Measurements from ENCODE around the gene SYNGAP1.

Gene SYNGAP1

DNA sequence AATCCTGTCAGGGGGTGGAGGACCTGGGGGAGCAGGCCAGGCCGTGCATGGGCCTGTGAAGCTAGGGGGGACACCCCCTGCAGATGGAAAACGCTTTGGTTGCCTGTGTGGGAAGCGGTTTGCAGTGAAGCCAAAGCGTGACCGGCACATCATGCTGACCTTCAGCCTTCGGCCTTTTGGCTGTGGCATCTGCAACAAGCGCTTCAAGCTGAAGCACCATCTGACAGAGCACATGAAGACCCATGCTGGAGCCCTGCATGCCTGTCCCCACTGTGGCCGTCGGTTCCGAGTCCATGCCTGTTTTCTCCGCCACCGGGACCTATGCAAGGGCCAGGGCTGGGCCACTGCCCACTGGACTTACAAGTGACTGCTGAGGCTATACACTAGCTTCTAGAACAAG, 36.3 kb downstream of the SYNGAP1 start:
- TF ChIP-seq TEAD4 (IDR thresholded peaks at IDR 0.05) (no peak), MAX (IDR thresholded peaks at IDR 0.05) (no peak), NFIC (IDR thresholded peaks at IDR 0.05) (no peak), TAF1 (IDR thresholded peaks at IDR 0.05; ENCODE audit: low read depth) (no peak), EGR1 (IDR thresholded peaks at IDR 0.05) (no peak), EP300 (IDR thresholded peaks at IDR 0.05; ENCODE audit: borderline replicate concordance) (no peak), ZBTB7A (IDR thresholded peaks at IDR 0.05; ENCODE audit: low read depth) (no peak)

GRCh38 chr6:33458676-33459075, 38.8 kb downstream of the SYNGAP1 start:
- TF ChIP-seq MAX (IDR thresholded peaks at IDR 0.05), result no peak
- TF ChIP-seq TAF1 (IDR thresholded peaks at IDR 0.05; ENCODE audit: low read depth), result no peak
- TF ChIP-seq EGR1 (IDR thresholded peaks at IDR 0.05), result no peak
- TF ChIP-seq USF1 (IDR thresholded peaks at IDR 0.05), result no peak
- no peak for TF ChIP-seq TEAD4 (IDR thresholded peaks at IDR 0.05)

GRCh38 chr6:33459226-33459625, 39.4 kb downstream of the SYNGAP1 start:
- TF ChIP-seq MAX (IDR thresholded peaks at IDR 0.05) (no peak), RAD21 (IDR thresholded peaks at IDR 0.05; ENCODE audit: low read depth) (no peak), CEBPB (IDR thresholded peaks at IDR 0.05) (no peak), EP300 (IDR thresholded peaks at IDR 0.05; ENCODE audit: borderline replicate concordance) (no peak), NFIC (IDR thresholded peaks at IDR 0.05) (no peak), TCF12 (IDR thresholded peaks at IDR 0.05; ENCODE audit: low read depth) (no peak), CREB1 (IDR thresholded peaks at IDR 0.05; ENCODE audit: low read depth) (no peak), EGR1 (IDR thresholded peaks at IDR 0.05) (no peak), TAF1 (IDR thresholded peaks at IDR 0.05; ENCODE audit: low read depth) (no peak), FOXM1 (IDR thresholded peaks at IDR 0.05; ENCODE audit: borderline replicate concordance, low read depth) (no peak), TEAD4 (IDR thresholded peaks at IDR 0.05) (no peak), ZBTB7A (IDR thresholded peaks at IDR 0.05; ENCODE audit: low read depth) (no peak)

- TF ChIP-seq YY1 (IDR thresholded peaks at IDR 0.05; ENCODE audit: low read depth) (no peak), TAF1 (IDR thresholded peaks at IDR 0.05; ENCODE audit: low read depth) (no peak), FOXM1 (IDR thresholded peaks at IDR 0.05; ENCODE audit: borderline replicate concordance, low read depth) (no peak), ZBTB7A (IDR thresholded peaks at IDR 0.05; ENCODE audit: low read depth) (no peak), EGR1 (IDR thresholded peaks at IDR 0.05) (no peak), EP300 (IDR thresholded peaks at IDR 0.05; ENCODE audit: borderline replicate concordance) (no peak), NFIC (IDR thresholded peaks at IDR 0.05) (no peak), TEAD4 (IDR thresholded peaks at IDR 0.05) (no peak), CREB1 (IDR thresholded peaks at IDR 0.05; ENCODE audit: low read depth) (no peak), MAX (IDR thresholded peaks at IDR 0.05) (no peak), RAD21 (IDR thresholded peaks at IDR 0.05; ENCODE audit: low read depth) (no peak), TCF12 (IDR thresholded peaks at IDR 0.05; ENCODE audit: low read depth) (no peak), USF1 (IDR thresholded peaks at IDR 0.05) (no peak), CEBPB (IDR thresholded peaks at IDR 0.05) (no peak)
- TF ChIP-seq, protein P1, sequence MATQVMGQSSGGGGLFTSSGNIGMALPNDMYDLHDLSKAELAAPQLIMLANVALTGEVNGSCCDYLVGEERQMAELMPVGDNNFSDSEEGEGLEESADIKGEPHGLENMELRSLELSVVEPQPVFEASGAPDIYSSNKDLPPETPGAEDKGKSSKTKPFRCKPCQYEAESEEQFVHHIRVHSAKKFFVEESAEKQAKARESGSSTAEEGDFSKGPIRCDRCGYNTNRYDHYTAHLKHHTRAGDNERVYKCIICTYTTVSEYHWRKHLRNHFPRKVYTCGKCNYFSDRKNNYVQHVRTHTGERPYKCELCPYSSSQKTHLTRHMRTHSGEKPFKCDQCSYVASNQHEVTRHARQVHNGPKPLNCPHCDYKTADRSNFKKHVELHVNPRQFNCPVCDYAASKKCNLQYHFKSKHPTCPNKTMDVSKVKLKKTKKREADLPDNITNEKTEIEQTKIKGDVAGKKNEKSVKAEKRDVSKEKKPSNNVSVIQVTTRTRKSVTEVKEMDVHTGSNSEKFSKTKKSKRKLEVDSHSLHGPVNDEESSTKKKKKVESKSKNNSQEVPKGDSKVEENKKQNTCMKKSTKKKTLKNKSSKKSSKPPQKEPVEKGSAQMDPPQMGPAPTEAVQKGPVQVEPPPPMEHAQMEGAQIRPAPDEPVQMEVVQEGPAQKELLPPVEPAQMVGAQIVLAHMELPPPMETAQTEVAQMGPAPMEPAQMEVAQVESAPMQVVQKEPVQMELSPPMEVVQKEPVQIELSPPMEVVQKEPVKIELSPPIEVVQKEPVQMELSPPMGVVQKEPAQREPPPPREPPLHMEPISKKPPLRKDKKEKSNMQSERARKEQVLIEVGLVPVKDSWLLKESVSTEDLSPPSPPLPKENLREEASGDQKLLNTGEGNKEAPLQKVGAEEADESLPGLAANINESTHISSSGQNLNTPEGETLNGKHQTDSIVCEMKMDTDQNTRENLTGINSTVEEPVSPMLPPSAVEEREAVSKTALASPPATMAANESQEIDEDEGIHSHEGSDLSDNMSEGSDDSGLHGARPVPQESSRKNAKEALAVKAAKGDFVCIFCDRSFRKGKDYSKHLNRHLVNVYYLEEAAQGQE (IDR thresholded peaks at IDR 0.05; ENCODE audit: low read depth), result no peak
Measured at GRCh38 chr6:33466075-33466735, 46.3 kb downstream of the SYNGAP1 start.

GRCh38 chr6:33467091-33467490, 47.2 kb downstream of the SYNGAP1 start:
- TF ChIP-seq NFIC (IDR thresholded peaks at IDR 0.05) (no peak), FOXM1 (IDR thresholded peaks at IDR 0.05; ENCODE audit: borderline replicate concordance, low read depth) (no peak), MAX (IDR thresholded peaks at IDR 0.05) (no peak), EGR1 (IDR thresholded peaks at IDR 0.05) (no peak), TCF12 (IDR thresholded peaks at IDR 0.05; ENCODE audit: low read depth) (no peak), ZBTB7A (IDR thresholded peaks at IDR 0.05; ENCODE audit: low read depth) (no peak), RAD21 (IDR thresholded peaks at IDR 0.05; ENCODE audit: low read depth) (no peak)

GRCh38 chr6:33469661-33470060, 49.8 kb downstream of the SYNGAP1 start:
- TF ChIP-seq MAX (IDR thresholded peaks at IDR 0.05) (no peak), TCF12 (IDR thresholded peaks at IDR 0.05; ENCODE audit: low read depth) (no peak), EP300 (IDR thresholded peaks at IDR 0.05; ENCODE audit: borderline replicate concordance) (no peak), USF1 (IDR thresholded peaks at IDR 0.05) (no peak), TEAD4 (IDR thresholded peaks at IDR 0.05) (no peak), NFIC (IDR thresholded peaks at IDR 0.05) (no peak), TAF1 (IDR thresholded peaks at IDR 0.05; ENCODE audit: low read depth) (no peak), CEBPB (IDR thresholded peaks at IDR 0.05) (no peak), FOXM1 (IDR thresholded peaks at IDR 0.05; ENCODE audit: borderline replicate concordance, low read depth) (no peak), CREB1 (IDR thresholded peaks at IDR 0.05; ENCODE audit: low read depth) (no peak), ZBTB7A (IDR thresholded peaks at IDR 0.05; ENCODE audit: low read depth) (no peak), EGR1 (IDR thresholded peaks at IDR 0.05) (no peak), RAD21 (IDR thresholded peaks at IDR 0.05; ENCODE audit: low read depth) (no peak)
- TF ChIP-seq, protein P1 (IDR thresholded peaks at IDR 0.05; ENCODE audit: low read depth), result no peak
